GM18499 (cell line): Measurements from ENCODE around the gene DOCK2.
"Not testable (repeated sequence)": the region's sequence is repeated elsewhere in the genome, so short reads cannot be mapped to it uniquely, and the experiment has no call there.

Experiments
- ATAC-seq: cut with Tn5 transposase; IDR thresholded peaks from one replicate; pipeline ENCODE4 v1.9.1; 2021; ENCODE audit warnings: moderate number of reproducible peaks; ENCODE audit not compliant: insufficient read depth, unreplicated experiment

Gene DOCK2

GRCh38 chr5:169953196-169953595 lies 316.1 kb downstream of the DOCK2 start:
- ATAC-seq: not testable (repeated sequence)

- no peak for ATAC-seq
Observed at GRCh38 chr5:169954786-169955185, 317.7 kb downstream of the DOCK2 start.

GRCh38 chr5:169956126-169956525 lies 319.1 kb downstream of the DOCK2 start:
- ATAC-seq: no peak

- ATAC-seq: no peak
Observed at GRCh38 chr5:169956756-169957155, 319.7 kb downstream of the DOCK2 start.

GRCh38 chr5:169958278-169958677 lies 321.2 kb downstream of the DOCK2 start:
- no peak for ATAC-seq

- no peak for ATAC-seq
Observed at GRCh38 chr5:169960659-169961058, 323.6 kb downstream of the DOCK2 start.

- ATAC-seq: no peak
Observed at GRCh38 chr5:169964246-169964645, 327.2 kb downstream of the DOCK2 start.

- no peak for ATAC-seq
Observed at GRCh38 chr5:169970339-169970738, 333.3 kb downstream of the DOCK2 start.

- no peak for ATAC-seq
Observed at GRCh38 chr5:169970911-169971765, 334.1 kb downstream of the DOCK2 start.

- ATAC-seq: no peak
Observed at GRCh38 chr5:169971780-169972179, 334.7 kb downstream of the DOCK2 start.

- no peak for ATAC-seq
Observed at GRCh38 chr5:169973056-169973455, 336.0 kb downstream of the DOCK2 start.

GRCh38 chr5:169974121-169974770 lies 337.2 kb downstream of the DOCK2 start:
- no peak for ATAC-seq

- ATAC-seq: no peak
Observed at GRCh38 chr5:169978714-169979113, 341.6 kb downstream of the DOCK2 start.

GRCh38 chr5:169979871-169980270 lies 342.8 kb downstream of the DOCK2 start:
- ATAC-seq: no peak

- ATAC-seq: no peak
Observed at GRCh38 chr5:169980418-169981053, 343.5 kb downstream of the DOCK2 start, which contains the start of gene INSYN2B. INSYN2B (minus strand) TSS chr5:169980495; CDS start chr5:169883898, 96,597 bp downstream.

GRCh38 chr5:169988206-169988605 lies 351.1 kb downstream of the DOCK2 start:
- no peak for ATAC-seq

- no peak for ATAC-seq
Observed at GRCh38 chr5:169988947-169989346, 351.9 kb downstream of the DOCK2 start.

GRCh38 chr5:169989365-169989764 lies 352.3 kb downstream of the DOCK2 start:
- ATAC-seq: no peak

- ATAC-seq: no peak
Observed at GRCh38 chr5:169991115-169991869, 354.2 kb downstream of the DOCK2 start.

- ATAC-seq: no peak
Observed at GRCh38 chr5:169992789-169993484, 355.9 kb downstream of the DOCK2 start.
